ENCODE data around the gene CENPO.
A peak's percentile ranks its signal among the peaks of the same experiment; 100 is the strongest.
"Not testable (repeated sequence)": the region's sequence is repeated elsewhere in the genome, so short reads cannot be mapped to it uniquely, and the experiment has no call there.

Gene CENPO

DNA sequence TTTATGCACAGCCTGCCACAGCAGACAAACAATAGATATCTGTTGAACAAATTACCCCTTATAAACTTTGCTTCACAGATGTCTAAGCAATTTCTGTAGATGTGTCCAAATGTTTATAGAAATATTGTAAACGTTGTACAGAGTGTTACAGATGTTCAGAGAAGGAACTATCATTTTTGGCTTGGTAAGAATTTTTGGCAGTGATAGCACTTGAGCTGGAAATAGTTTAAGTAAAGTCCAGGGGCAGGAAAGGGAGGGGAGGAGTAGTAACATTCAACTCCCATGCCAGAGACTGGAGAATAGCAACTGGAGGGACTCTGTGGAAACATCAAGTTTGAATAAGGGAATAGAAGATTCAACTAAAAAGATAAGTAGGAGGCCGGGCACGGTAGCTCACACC lies 4.4 kb upstream of the CENPO start:
- H3K9me3 ChIP-seq (ENCODE audit: control insufficient read depth in 2 of 2, low read length in 2 of 2), result no peaks in the 10 kb centered on the region
- peaks cover 4% of the 10 kb centered on the region for H3K4me1 ChIP-seq (ENCODE audit: control insufficient read depth, insufficient read depth, low read length)
- H3K36me3 ChIP-seq (ENCODE audit: control insufficient read depth in 2 of 2, insufficient read depth in 2 of 2, low read length in 2 of 2), result peaks cover 0 to 2% of the 10 kb centered on the region in 2 donors
- H3K27me3 ChIP-seq (ENCODE audit: control insufficient read depth in 1 of 2, insufficient read depth in 2 of 2, low read length in 2 of 2), result no peaks in the 10 kb centered on the region
- H3K9ac ChIP-seq (ENCODE audit: low read length in 2 of 2), result no peak overlapping the region
- H3K4me3 ChIP-seq (ENCODE audit: low read length in 2 of 2), result no peak overlapping the region
- H3K27ac ChIP-seq (ENCODE audit: low read length), result no peak overlapping the region

DNA sequence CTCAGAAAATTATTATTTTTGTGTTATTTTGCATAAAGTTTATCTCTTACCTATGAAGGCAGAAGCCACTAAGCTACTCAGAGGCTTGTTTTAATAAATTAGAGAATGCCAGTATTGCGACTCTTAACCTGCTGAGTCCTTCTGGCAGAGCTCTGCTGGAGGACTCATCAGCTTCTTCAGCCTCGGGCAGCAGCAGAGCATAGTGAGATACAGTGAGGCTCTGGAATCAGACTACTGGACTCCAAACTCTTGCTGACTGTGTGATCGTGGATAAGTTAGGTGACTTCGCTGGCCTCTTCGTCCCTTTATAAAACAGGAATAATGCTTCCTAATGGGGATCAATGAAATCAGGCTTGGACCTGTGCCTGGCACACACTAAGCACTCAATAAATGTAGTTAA lies 1.8 kb upstream of the CENPO start:
- no peaks in the 10 kb centered on the region for H3K9me3 ChIP-seq (ENCODE audit: control insufficient read depth in 2 of 2, low read length in 2 of 2)
- H3K36me3 ChIP-seq (ENCODE audit: control insufficient read depth in 2 of 2, insufficient read depth in 2 of 2, low read length in 2 of 2), result peaks cover 0 to 2% of the 10 kb centered on the region in 2 donors
- H3K4me1 ChIP-seq (ENCODE audit: control insufficient read depth, insufficient read depth, low read length), result peaks cover 7% of the 10 kb centered on the region
- no peak overlapping the region for H3K4me3 ChIP-seq (ENCODE audit: low read length in 2 of 2)
- H3K27ac ChIP-seq (ENCODE audit: low read length), result no peak overlapping the region
- no peak overlapping the region for H3K9ac ChIP-seq (ENCODE audit: low read length in 2 of 2)
- H3K27me3 ChIP-seq (ENCODE audit: control insufficient read depth in 1 of 2, insufficient read depth in 2 of 2, low read length in 2 of 2), result no peaks in the 10 kb centered on the region

DNA sequence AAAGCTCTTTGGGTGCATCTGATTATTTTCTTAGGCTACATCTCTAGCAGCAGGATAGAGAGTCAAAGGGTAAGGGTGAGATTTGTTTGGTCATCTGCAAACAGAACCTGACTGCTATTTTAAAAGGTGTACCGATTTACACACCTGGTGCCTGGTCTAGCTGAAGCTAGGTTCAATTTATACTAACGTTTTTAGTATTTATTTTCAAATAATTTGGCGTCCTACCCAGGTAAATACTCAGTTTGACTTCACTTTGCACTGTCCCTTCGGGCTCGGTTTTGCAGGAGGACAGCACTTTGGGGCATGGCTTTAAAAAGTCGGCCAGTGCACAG lies 717 bp upstream of the CENPO start:
- Histone ChIP-seq H3K9me3 (ENCODE audit: control insufficient read depth in 2 of 2, low read length in 2 of 2) (no peaks in the 10 kb centered on the region), H3K27ac (ENCODE audit: low read length) (peak overlapping the region; percentile 95), H3K4me1 (ENCODE audit: control insufficient read depth, insufficient read depth, low read length) (peaks cover 7% of the 10 kb centered on the region), H3K9ac (ENCODE audit: low read length in 2 of 2) (peak overlapping the region; percentile 91 to 96), H3K4me3 (ENCODE audit: low read length in 2 of 2) (peak overlapping the region; percentile 95 to 97), H3K36me3 (ENCODE audit: control insufficient read depth in 2 of 2, insufficient read depth in 2 of 2, low read length in 2 of 2) (peaks cover 0 to 2% of the 10 kb centered on the region in 2 donors), H3K27me3 (ENCODE audit: control insufficient read depth in 1 of 2, insufficient read depth in 2 of 2, low read length in 2 of 2) (no peaks in the 10 kb centered on the region)

DNA sequence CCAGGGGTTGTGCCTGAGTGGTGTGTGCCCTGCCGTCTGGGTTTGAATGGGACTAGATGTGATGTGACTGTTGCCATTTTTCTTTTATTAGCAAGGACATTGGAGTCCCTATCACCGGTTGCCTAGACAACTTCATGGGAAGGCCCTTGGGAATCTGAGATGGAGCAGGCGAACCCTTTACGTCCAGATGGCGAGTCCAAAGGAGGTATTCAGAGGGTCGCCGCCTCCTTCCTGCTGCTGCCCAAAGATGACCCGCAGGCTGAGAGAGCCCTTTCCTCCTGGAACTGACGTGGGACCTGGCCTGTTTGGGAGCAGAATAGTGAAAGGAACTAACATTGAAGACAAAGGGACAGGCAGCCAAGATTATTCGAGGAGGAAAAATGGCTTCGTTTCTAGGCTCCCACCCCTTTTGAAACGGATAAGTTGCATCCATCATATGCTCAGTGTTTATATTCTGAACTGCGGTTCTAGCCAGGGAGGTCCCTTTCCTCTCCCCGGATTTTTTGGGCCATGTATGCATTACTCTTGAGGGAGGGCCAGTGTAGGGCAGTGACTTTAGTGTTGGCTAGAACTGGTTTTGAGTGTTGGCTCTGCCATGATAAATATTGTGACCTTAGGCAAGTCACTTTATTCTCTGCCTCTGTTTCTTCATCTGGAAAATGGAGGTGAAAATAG lies 673 bp downstream of the CENPO start:
- Histone ChIP-seq H3K9me3 (ENCODE audit: control insufficient read depth in 2 of 2, low read length in 2 of 2) (no peaks in the 10 kb centered on the region), H3K9ac (ENCODE audit: low read length in 2 of 2) (peak overlapping the region in 1 of 2 donors; percentile 96), H3K36me3 (ENCODE audit: control insufficient read depth in 2 of 2, insufficient read depth in 2 of 2, low read length in 2 of 2) (peaks cover 0 to 2% of the 10 kb centered on the region in 2 donors), H3K4me3 (ENCODE audit: low read length in 2 of 2) (peak overlapping the region; percentile 95 to 97), H3K27me3 (ENCODE audit: control insufficient read depth in 1 of 2, insufficient read depth in 2 of 2, low read length in 2 of 2) (no peaks in the 10 kb centered on the region), H3K27ac (ENCODE audit: low read length) (no peak overlapping the region), H3K4me1 (ENCODE audit: control insufficient read depth, insufficient read depth, low read length) (peaks cover 7% of the 10 kb centered on the region)

DNA sequence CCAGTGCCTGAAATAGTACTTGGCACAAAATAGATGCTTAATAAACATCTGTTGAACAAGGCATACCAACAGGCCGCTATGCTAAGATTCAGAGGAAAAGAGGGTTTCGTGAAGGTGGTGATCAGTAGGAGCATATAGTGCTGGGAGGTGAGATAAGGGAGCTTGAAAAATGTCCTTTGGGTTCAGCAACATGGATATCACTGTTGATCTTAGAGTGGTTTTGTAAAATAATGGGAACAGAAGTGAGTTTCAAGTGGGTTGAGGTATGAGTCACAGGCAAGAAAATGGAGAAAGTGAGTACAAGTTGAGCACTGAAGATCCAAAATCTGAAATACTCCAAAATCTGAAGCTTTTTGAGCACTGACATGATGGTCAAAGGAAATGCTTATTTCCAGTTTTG lies 4.4 kb downstream of the CENPO start:
- no peak overlapping the region for H3K9ac ChIP-seq (ENCODE audit: low read length in 2 of 2)
- H3K4me3 ChIP-seq (ENCODE audit: low read length in 2 of 2), result no peak overlapping the region
- no peaks in the 10 kb centered on the region for H3K27me3 ChIP-seq (ENCODE audit: control insufficient read depth in 1 of 2, insufficient read depth in 2 of 2, low read length in 2 of 2)
- H3K27ac ChIP-seq (ENCODE audit: low read length), result no peak overlapping the region
- no peaks in the 10 kb centered on the region for H3K9me3 ChIP-seq (ENCODE audit: control insufficient read depth in 2 of 2, low read length in 2 of 2)
- H3K36me3 ChIP-seq (ENCODE audit: control insufficient read depth in 2 of 2, insufficient read depth in 2 of 2, low read length in 2 of 2), result no peaks in the 10 kb centered on the region
- peaks cover 7% of the 10 kb centered on the region for H3K4me1 ChIP-seq (ENCODE audit: control insufficient read depth, insufficient read depth, low read length)

DNA sequence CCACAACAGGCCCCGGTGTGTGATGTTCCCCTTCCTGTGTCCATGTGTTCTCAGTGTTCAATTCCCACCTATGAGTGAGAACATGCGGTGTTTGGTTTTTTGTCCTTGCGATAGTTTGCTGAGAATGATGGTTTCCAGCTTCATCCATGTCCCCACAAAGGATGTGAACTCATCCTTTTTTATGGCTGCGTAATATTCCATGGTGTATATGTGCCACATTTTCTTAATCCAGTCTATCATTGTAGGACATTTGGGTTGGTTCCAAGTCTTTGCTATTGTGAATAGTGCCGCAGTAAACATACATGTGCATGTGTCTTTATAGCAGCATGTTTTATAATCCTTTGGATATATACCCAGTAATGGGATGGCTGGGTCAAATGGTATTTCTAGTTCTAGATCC lies 7.3 kb downstream of the CENPO start:
- H3K27me3 ChIP-seq (ENCODE audit: control insufficient read depth in 1 of 2, insufficient read depth in 2 of 2, low read length in 2 of 2); H3K27ac ChIP-seq (ENCODE audit: low read length); H3K4me3 ChIP-seq (ENCODE audit: low read length in 2 of 2); H3K9me3 ChIP-seq (ENCODE audit: control insufficient read depth in 2 of 2, low read length in 2 of 2); H3K36me3 ChIP-seq (ENCODE audit: control insufficient read depth in 2 of 2, insufficient read depth in 2 of 2, low read length in 2 of 2); H3K4me1 ChIP-seq (ENCODE audit: control insufficient read depth, insufficient read depth, low read length); H3K9ac ChIP-seq (ENCODE audit: low read length in 2 of 2): not testable (repeated sequence)

DNA sequence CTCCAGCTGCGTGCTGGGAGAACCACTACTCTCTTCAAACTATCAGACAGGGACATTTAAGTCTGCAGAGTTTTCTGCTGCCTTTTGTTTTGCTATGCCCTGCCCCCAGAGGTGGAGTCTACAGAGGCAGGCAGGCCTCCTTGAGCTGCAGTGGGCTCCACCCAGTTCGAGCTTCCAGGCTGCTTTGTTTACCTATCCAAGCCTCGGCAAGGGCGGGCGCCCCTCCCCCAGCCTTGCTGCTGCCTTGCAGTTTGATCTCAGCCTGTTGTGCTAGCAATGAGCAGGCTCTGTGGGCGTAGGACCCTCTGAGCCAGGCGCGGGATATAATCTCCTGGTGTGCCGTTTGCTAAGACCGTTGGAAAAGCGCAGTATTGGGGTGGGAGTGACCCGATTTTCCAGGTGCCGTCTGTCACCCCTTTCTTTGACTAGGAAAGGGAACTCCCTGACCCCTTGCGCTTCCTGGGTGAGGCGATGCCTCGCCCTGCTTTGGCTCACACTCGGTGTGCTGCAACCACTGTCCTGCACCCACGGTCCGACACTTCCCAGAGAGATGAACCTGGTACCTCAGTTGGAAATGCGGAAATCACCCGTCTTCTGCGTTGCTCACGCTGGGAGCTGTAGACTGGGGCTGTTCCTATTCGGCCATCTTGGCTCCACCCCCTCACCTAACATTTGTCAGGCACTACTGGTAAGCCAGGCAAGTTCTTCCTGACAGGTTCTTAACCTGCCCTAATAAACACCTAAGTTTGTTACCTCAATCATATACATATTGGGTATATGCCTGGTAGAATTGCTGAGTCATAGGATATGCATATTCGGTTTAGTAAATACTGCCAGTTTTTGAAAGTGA lies 12.8 kb downstream of the CENPO start:
- not testable (repeated sequence) for H3K27me3 ChIP-seq (ENCODE audit: control insufficient read depth in 1 of 2, insufficient read depth in 2 of 2, low read length in 2 of 2); H3K36me3 ChIP-seq (ENCODE audit: control insufficient read depth in 2 of 2, insufficient read depth in 2 of 2, low read length in 2 of 2); H3K4me1 ChIP-seq (ENCODE audit: control insufficient read depth, insufficient read depth, low read length); H3K9ac ChIP-seq (ENCODE audit: low read length in 2 of 2); H3K9me3 ChIP-seq (ENCODE audit: control insufficient read depth in 2 of 2, low read length in 2 of 2); H3K27ac ChIP-seq (ENCODE audit: low read length); H3K4me3 ChIP-seq (ENCODE audit: low read length in 2 of 2)

DNA sequence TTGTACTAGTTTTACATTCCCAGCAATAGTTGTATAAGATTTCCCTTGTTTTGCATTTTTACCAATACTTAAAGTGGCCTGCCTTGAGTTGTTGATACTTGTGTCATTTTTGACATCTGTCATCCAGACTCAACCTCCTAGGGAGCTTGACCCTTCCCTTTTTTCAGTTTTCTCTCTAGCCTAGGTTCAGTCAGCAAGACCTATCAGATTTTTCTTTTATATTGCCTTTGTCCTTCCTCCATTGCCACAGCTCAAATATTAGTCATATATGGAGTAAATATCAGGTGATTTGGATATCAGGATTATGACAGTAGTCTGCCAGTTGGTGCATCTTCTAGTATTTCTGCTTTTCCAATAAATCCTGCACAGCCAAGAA lies 13.4 kb downstream of the CENPO start:
- Histone ChIP-seq H3K4me3 (ENCODE audit: low read length in 2 of 2) (no peak overlapping the region), H3K9me3 (ENCODE audit: control insufficient read depth in 2 of 2, low read length in 2 of 2) (no peaks in the 10 kb centered on the region), H3K36me3 (ENCODE audit: control insufficient read depth in 2 of 2, insufficient read depth in 2 of 2, low read length in 2 of 2) (no peaks in the 10 kb centered on the region), H3K27me3 (ENCODE audit: control insufficient read depth in 1 of 2, insufficient read depth in 2 of 2, low read length in 2 of 2) (no peaks in the 10 kb centered on the region), H3K4me1 (ENCODE audit: control insufficient read depth, insufficient read depth, low read length) (no peaks in the 10 kb centered on the region), H3K27ac (ENCODE audit: low read length) (no peak overlapping the region), H3K9ac (ENCODE audit: low read length in 2 of 2) (no peak overlapping the region)

DNA sequence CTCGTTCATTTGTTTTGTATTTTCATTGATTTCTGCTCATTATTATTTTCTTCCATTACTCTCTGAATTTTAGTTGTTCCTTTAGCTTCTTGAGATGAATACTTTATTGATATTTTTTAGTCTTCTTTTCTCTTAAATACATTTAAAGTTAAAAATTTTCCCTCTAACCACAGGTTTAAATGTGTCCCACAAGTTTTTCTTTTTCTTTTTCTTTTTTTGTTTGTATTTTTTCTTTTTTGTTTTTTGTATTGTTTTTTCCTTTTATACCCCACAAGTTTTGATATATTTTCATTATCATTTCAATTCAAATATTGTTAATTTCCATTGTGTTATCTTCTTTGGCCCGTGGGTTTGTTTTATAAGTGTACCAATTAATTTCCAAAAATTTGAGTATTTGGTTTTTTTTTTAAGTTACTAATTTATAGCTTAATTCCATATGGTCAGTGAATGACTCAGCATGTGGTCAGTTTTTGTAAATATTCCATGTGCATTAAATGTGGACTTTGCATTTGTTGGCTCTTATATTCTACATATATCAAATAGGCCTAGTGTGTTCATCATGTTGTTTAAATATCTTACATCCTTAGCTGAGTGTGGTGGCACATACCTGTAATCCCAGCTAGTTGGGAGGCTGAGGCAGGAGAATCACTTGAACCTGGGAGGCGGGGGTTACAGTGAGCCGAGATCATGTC lies 16.2 kb downstream of the CENPO start:
- H3K4me3 ChIP-seq (ENCODE audit: low read length in 2 of 2), result no peak overlapping the region
- H3K4me1 ChIP-seq (ENCODE audit: control insufficient read depth, insufficient read depth, low read length), result no peaks in the 10 kb centered on the region
- H3K9me3 ChIP-seq (ENCODE audit: control insufficient read depth in 2 of 2, low read length in 2 of 2), result no peaks in the 10 kb centered on the region
- H3K27ac ChIP-seq (ENCODE audit: low read length), result no peak overlapping the region
- H3K36me3 ChIP-seq (ENCODE audit: control insufficient read depth in 2 of 2, insufficient read depth in 2 of 2, low read length in 2 of 2), result no peaks in the 10 kb centered on the region
- H3K27me3 ChIP-seq (ENCODE audit: control insufficient read depth in 1 of 2, insufficient read depth in 2 of 2, low read length in 2 of 2), result no peaks in the 10 kb centered on the region
- no peak overlapping the region for H3K9ac ChIP-seq (ENCODE audit: low read length in 2 of 2)

DNA sequence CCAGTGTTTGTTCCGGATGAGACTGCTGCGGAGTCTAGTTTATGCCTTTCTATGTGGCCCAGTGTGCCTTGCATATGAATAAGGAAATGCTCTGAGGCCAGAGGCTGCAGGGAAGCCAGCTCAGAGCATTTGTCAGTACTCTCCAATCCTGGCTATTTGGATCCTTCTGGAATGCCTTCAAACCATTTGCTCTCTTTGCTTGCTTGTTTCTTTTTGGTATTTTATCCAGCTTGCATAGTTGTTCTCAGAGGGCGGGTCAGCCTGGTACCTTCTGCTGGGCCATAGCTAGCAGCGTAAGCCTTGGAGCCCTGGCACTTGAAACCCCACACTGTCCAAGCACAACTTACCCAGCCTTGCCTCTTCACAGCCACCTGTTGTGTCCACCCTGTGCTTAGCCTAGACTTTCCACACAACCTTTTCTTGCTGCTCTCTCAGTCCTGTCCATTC lies 20.5 kb downstream of the CENPO start:
- H3K27ac ChIP-seq (ENCODE audit: low read length), result no peak overlapping the region
- H3K9ac ChIP-seq (ENCODE audit: low read length in 2 of 2), result no peak overlapping the region
- no peak overlapping the region for H3K4me3 ChIP-seq (ENCODE audit: low read length in 2 of 2)
- H3K4me1 ChIP-seq (ENCODE audit: control insufficient read depth, insufficient read depth, low read length), result no peaks in the 10 kb centered on the region
- H3K9me3 ChIP-seq (ENCODE audit: control insufficient read depth in 2 of 2, low read length in 2 of 2), result no peaks in the 10 kb centered on the region
- no peaks in the 10 kb centered on the region for H3K27me3 ChIP-seq (ENCODE audit: control insufficient read depth in 1 of 2, insufficient read depth in 2 of 2, low read length in 2 of 2)
- peaks cover 0 to 7% of the 10 kb centered on the region in 2 donors for H3K36me3 ChIP-seq (ENCODE audit: control insufficient read depth in 2 of 2, insufficient read depth in 2 of 2, low read length in 2 of 2)

Data from stomach smooth muscle (tissue), 2 donors.